Esophagus (tissue), 2 donors: ENCODE data around the gene TGIF1. TPM values are rescaled to one million over a fixed set of nuclear protein-coding genes. Genes with fewer than 3 reads are reported as not detected.
"Not testable (repeated sequence)": the region's sequence is repeated elsewhere in the genome, so short reads cannot be mapped to it uniquely, and the experiment has no call there.

Experiments used
- H3K27ac ChIP-seq, 2 donors: one replicate each; pipeline ENCODE4 v1.5.1; 2013; ENCODE audit warnings: low read depth in 2 of 2, mild to moderate bottlenecking in 2 of 2, inconsistent platforms in 1 of 2, low read length in 1 of 2, moderate library complexity in 1 of 2
- H3K27me3 ChIP-seq, 2 donors: one replicate each; pipeline ENCODE4 v1.6.1; 2013; ENCODE audit warnings: low read length in 2 of 2, control low read depth in 1 of 2, mild to moderate bottlenecking in 1 of 2; ENCODE audit not compliant: insufficient read depth in 2 of 2, control insufficient read depth in 1 of 2
- H3K36me3 ChIP-seq, 2 donors: one replicate each; pipeline ENCODE4 v1.6.1; 2013; ENCODE audit warnings: low read length in 1 of 2; ENCODE audit not compliant: control insufficient read depth in 2 of 2, insufficient read depth in 2 of 2
- H3K4me1 ChIP-seq, 2 donors: one replicate each; pipeline ENCODE4 v1.6.1; 2013; ENCODE audit warnings: low read length in 1 of 2; ENCODE audit not compliant: control insufficient read depth in 2 of 2, insufficient read depth in 2 of 2
- H3K4me3 ChIP-seq, 2 donors: one replicate each; pipeline ENCODE4 v1.5.1; 2013; ENCODE audit warnings: low read length in 2 of 2, mild to moderate bottlenecking in 2 of 2, low read depth in 1 of 2, moderate library complexity in 1 of 2
- H3K9me3 ChIP-seq, 2 donors: one replicate each; pipeline ENCODE4 v1.6.1; 2013; ENCODE audit warnings: mild to moderate bottlenecking in 2 of 2, low read depth in 1 of 2, low read length in 1 of 2, moderate library complexity in 1 of 2; ENCODE audit not compliant: control insufficient read depth in 2 of 2, insufficient read depth in 1 of 2
- WGBS, 2 donors: extraction: QIAGEN DNeasy Blood & Tissue Kit; methylation state at CpG; one replicate each; pipeline ENCODE4 v1.1.7; 2013; 5-methylcytosine and 5-hydroxymethylcytosine counted together
- polyA plus RNA-seq, 2 donors: library from polyadenylated mRNA; stranded (reverse); fragments of 200-250 nt; gene quantifications; one replicate each; pipeline ENCODE4 v1.2.3, GENCODE V29; 2013
- donor health status: healthy with polysubstance abuse.
- donor health status: Bipolar disorder and iron deficiency.

Gene TGIF1
- 10 to 100 TPM; 25.1 to 29.7 TPM for polyA plus RNA-seq

DNA sequence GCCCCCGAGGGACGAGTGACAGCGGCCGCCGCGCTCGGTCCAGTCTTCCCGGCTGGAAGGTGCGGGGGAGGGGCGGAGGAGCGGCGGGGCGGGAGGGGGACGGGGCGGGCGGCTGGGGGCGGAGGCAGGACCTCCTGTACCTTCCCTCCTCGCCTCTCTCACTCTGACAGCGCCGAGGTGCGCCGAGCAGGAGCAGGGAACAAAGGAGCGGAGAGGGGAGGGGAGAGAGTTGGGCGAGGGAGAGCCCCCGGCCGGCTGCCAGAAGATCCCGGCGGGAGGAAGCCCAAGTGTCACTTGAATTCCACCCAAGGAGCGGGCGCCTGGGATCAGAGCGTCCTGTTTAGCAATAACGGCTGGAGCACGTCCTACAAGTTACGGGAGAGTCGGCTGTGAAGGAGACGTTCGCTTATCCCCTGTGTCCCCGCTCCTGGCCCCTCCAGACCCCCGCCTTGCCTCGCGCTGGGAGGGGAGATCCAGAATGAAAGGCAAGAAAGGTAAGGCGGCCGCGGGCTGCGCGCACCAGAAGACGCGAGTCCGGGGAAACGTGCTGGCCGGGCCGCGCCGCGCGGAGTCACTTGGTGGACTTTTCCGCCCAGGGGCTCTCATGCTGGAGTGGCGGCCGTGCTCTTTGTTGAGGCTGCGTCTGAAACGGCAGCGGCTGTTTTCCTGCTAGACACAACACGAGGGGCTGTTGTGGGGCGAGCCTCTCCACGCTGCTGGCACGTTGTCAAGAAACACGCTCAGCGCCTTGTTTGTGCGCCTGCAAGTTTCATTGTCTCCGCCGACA is at the start of gene TGIF1:
Gene TGIF1 (plus strand): TSS at position 161 of the 787 bp plus-strand sequence. CDS start 318 bp downstream, at position 479.
- Histone ChIP-seq H3K4me3 (peak within 1 kb of the TSS; percentile 83 to 93), H3K4me1 (no peaks in the 10 kb centered on the region), H3K27ac (peak within 1 kb of the TSS; percentile 99), H3K36me3 (no peaks in the 10 kb centered on the region), H3K9me3 (no peaks in the 10 kb centered on the region), H3K27me3 (no peaks in the 10 kb centered on the region)
- WGBS, 2 donors, result 0 to 1% methylated on average over 45 to 70 of the region's 71 CpGs

DNA sequence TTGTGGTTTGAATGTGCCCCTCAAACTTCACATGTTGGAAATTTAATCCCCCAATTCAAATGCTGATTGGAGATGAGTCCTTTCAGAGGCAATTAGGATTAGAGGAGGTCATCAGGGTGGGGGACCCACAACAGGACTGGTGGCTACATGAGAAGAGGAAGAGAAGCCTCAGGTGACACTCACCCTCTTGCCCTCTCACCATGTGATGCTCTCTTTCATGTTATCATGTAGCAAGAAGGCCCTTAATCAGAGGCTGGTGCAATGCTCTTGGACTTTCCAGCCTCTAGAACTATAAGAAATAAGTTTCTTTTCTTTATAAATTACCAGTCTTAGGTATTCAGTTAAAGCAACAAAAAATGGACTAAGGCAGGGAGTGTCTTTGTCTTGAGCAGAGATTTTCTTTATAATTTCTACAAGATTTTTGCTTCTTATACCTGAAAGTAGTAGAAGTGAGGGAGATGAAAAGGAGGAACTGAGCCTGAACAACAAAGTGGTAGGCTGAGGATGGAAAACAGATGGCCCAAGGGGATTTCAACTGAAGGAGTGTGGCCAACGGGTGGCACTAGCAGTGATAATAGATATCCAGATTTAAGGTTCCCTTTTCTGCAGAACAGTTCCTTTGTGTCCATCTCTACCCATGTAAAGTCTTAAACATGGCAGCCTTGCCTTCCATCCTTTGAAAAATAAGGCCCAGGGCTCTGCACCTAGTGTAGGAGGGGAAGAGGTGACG is 49.2 kb upstream of the TGIF1 start:
- Histone ChIP-seq H3K36me3 (no peaks in the 10 kb centered on the region), H3K4me1 (no peaks in the 10 kb centered on the region)
- 74 to 80% methylated on average over 2 of the region's 2 CpGs for WGBS, 2 donors

DNA sequence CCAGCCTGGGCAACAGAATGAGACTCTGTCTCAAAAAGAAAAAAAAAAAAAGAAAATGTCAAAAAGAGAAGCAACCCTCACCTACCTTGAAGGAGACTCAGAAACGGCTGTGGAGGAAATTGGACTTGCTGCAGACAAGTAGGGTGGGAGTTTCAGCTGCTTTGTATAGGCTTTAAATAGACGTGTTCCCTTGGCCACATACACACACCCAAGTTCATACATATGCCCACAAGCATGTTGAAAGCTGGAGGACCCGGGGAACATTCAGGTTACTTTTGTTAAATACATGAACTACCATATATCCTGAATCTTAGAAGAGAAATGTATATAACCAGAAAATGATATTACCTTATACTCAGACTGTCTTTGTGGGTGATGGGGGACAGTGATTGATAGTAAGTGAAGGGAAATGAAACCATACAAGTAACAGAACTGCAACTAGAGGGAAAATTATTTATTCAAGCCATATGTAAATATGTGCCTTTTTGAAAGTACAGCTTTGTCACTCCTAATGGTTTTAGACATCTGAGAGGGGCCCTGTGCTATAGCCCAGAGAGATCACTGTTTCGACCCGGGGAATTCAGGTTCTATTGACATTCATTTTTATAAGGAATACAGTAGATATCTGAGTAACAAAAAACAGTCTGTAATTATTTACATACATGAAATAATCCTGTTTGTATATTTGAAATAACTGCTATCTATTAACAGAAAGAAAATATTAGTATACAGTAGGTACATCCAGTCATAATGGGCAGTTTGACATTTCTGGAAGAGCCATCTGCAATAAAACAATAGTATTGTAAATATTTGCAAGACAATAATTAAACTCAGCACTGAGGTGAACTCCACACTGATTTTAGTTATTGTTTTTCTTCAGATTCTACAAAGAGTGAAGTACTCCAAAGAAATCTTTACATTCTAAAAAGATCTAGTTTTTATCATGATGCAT is 48.0 kb upstream of the TGIF1 start:
- Histone ChIP-seq H3K4me3 (no peak overlapping the region), H3K9me3 (no peaks in the 10 kb centered on the region), H3K36me3 (no peaks in the 10 kb centered on the region), H3K4me1 (no peaks in the 10 kb centered on the region), H3K27ac (no peak overlapping the region), H3K27me3 (no peaks in the 10 kb centered on the region)
- 77 to 80% methylated on average over 5 of the region's 5 CpGs for WGBS, 2 donors

More for the DNA sequence above, 49.2 kb upstream of the TGIF1 start:
- no peak overlapping the region for H3K4me3 ChIP-seq
- no peak overlapping the region for H3K27ac ChIP-seq
- no peaks in the 10 kb centered on the region for H3K27me3 ChIP-seq
- H3K9me3 ChIP-seq, result no peaks in the 10 kb centered on the region

DNA sequence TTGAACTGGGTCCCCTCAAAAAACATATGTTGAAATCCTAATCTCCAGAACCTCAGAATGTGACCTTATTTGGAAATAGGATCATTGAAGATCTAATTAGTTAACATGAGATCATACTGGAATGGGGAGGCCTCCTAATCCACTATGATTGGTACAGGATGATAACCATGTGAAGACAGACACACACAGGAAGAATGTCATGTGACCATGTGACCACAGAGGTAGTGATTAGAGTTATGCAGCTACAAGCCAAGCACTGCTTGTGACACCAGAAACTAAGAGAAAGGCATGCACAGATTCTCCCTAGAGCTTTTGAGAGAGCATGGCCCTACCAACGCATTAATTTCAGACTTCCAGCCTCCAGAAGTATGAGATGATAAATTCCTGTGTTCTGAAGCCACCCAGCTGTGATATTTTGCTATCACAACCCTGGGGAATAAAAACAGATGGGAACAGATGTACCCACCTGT is 47.0 kb upstream of the TGIF1 start:
- H3K27me3 ChIP-seq, result no peaks in the 10 kb centered on the region
- H3K9me3 ChIP-seq, result no peaks in the 10 kb centered on the region
- H3K4me1 ChIP-seq, result no peaks in the 10 kb centered on the region
- H3K4me3 ChIP-seq, result no peak overlapping the region
- H3K27ac ChIP-seq, result no peak overlapping the region
- 67% methylated on average over 1 of the region's 1 CpG for WGBS, 2 donors
- H3K36me3 ChIP-seq, result no peaks in the 10 kb centered on the region

DNA sequence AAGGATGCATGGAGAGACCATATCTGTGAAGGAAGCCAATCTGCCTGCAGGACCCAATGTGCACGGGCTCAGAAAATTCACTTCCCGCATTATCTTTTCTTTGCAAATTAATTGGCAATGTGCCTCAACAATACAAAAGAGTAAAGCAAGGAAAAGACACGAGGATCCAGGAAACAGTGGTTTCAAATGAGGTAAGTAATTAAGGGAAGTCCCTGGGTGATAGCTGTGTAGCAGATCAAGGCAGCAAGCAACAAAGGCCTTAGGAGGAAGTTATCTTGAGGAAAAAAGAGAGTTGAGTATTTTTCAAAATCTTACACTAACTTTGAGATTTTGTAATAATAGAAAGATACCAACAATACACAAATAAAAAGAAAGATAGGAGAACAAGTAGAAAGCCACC is 44.3 kb upstream of the TGIF1 start:
- Histone ChIP-seq H3K27ac (no peak overlapping the region), H3K4me3 (no peak overlapping the region), H3K9me3 (no peaks in the 10 kb centered on the region), H3K4me1 (no peaks in the 10 kb centered on the region), H3K27me3 (no peaks in the 10 kb centered on the region), H3K36me3 (no peaks in the 10 kb centered on the region)
- 34% methylated on average over 3 of the region's 3 CpGs for WGBS, 2 donors

DNA sequence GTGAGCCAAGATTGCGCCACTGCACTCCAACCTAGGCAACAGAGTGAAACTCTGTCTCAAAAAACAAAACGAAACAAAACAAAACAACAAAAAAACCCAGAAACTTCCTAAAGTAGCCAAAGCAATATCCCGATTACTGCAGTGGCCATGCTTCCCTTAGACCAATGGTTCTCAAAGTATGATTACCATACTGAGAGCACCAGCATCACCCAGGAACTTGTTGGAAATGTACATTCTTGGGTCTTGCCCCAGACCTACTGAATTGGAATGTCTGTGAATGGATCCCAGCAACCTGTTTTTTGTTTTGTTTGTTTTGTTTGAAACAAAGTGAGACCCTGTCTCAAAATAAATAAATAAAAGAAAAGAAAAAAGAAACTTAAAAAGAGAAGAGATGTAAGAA is 41.9 kb upstream of the TGIF1 start:
- Histone ChIP-seq H3K4me1 (no peaks in the 10 kb centered on the region), H3K4me3 (no peak overlapping the region), H3K36me3 (no peaks in the 10 kb centered on the region), H3K9me3 (no peaks in the 10 kb centered on the region), H3K27me3 (no peaks in the 10 kb centered on the region), H3K27ac (no peak overlapping the region)
- 95% methylated on average over 3 of the region's 3 CpGs for WGBS, 2 donors

DNA sequence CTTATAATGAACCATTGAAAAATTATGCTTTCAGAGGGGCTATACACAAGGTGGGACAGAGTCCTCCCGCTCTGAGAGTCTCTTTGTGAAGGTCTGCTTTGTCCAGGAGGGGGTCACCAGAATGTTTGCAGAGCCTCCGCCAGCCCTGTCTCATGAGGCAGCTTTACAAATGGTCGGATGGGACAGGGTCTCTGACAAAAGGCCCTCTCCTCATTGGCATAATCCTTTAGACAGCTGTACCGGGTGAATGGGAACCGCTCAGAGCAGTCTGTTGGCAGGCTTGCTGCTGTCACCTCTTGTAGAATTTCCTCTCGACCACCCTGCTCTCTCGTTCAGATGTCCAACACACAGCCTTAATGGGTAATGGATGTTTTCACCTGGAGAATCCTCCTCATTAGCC is 40.2 kb upstream of the TGIF1 start:
- Histone ChIP-seq H3K4me3 (no peak overlapping the region), H3K27ac (no peak overlapping the region), H3K4me1 (no peaks in the 10 kb centered on the region), H3K36me3 (no peaks in the 10 kb centered on the region), H3K9me3 (no peaks in the 10 kb centered on the region), H3K27me3 (no peaks in the 10 kb centered on the region)
- WGBS, 2 donors, result 87 to 90% methylated on average over 7 of the region's 7 CpGs

DNA sequence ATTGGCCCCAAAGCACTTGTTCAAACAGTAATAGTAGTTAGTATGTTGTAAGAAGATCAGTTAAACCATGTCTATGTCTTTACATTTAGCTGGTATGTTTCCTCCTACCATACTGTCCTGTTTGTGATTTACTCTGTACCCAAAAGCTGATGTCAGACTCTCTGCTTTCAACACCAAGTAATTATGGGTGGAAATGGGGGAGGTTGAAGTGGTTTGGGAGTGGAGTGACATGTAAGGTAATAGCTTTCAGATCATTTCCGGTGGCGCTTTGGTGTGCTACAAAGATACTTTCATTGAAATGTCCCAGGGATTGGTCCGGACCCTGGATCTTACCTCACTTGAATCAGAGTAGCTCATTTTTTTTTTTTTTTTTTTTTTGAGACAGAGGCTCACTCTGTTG is 39.7 kb upstream of the TGIF1 start:
- H3K4me3 ChIP-seq, result no peak overlapping the region
- no peak overlapping the region for H3K27ac ChIP-seq
- 89 to 95% methylated on average over 3 of the region's 3 CpGs for WGBS, 2 donors
- no peaks in the 10 kb centered on the region for H3K4me1 ChIP-seq
- no peaks in the 10 kb centered on the region for H3K27me3 ChIP-seq
- H3K9me3 ChIP-seq, result no peaks in the 10 kb centered on the region
- no peaks in the 10 kb centered on the region for H3K36me3 ChIP-seq

DNA sequence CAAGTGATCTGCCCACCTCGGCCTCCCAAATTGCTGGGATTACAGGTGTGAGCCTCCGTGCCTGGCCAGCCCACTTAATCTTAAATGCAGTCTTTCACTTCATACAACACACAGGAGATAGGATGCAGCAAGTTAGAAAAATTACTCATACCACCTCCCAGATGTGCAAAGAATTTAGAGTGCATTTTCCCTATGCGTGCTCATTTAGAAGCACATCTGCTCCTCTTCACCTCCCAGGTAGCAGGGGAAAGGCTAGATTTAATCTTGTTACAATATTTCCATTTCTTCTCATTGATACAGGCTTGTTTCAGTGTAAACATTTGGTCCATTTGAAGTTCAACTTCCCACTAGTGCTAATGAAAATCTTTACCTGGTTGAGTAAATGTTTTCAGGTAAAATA is 39.1 kb upstream of the TGIF1 start:
- H3K4me1 ChIP-seq, H3K36me3 ChIP-seq, H3K9me3 ChIP-seq, H3K4me3 ChIP-seq, H3K27ac ChIP-seq, H3K27me3 ChIP-seq: not testable (repeated sequence)
- WGBS, 2 donors, result 86 to 100% methylated on average over 3 of the region's 3 CpGs
